Activated T-cell treated with anti-CD3 and anti-CD28 coated beads, Interleukin-2, amount 50 U/mL, for 4 hours (primary cell): Measurements from ENCODE around the gene ITM2C. TPM values are rescaled to one million over a fixed set of nuclear protein-coding genes. Genes with fewer than 3 reads are reported as not detected.

Source experiments
- ATAC-seq, 2 donors: fragments of 200-7000 bp; cut with Tn5 transposase; one replicate each; pipeline ENCODE4 v1.10.0; 2021
- DNase-seq: peaks from one replicate; pipeline ENCODE4 v3.0.0-alpha.2; 2020
- H3K27me3 Mint-ChIP-seq: one replicate; pipeline ENCODE4 v1.8.0; 2021; ENCODE audit warnings: low read depth, mixed read lengths
- H3K36me3 Mint-ChIP-seq: one replicate; pipeline ENCODE4 v1.8.0; 2022; ENCODE audit warnings: mixed read lengths; ENCODE audit not compliant: insufficient read depth
- H3K4me1 Mint-ChIP-seq: one replicate; pipeline ENCODE4 v1.8.0; 2021; ENCODE audit warnings: low read depth, mixed read lengths
- H3K4me3 Mint-ChIP-seq: one replicate; pipeline ENCODE4 v1.8.0; 2021; ENCODE audit warnings: mild to moderate bottlenecking, moderate library complexity, mixed read lengths
- H3K9me3 Mint-ChIP-seq: one replicate; pipeline ENCODE4 v1.8.0; 2021; ENCODE audit warnings: mixed read lengths
- total RNA-seq, 3 donors: library from RNA; stranded (reverse); gene quantifications; one replicate each; pipeline ENCODE4 v1.2.1, GENCODE V29; 2021

Gene ITM2C
- total RNA-seq, 3 donors from 2014 or later = 17.2 to 29.4 (median 22.1) TPM

- H3K4me3 Mint-ChIP-seq = no peak overlapping the region
- H3K9me3 Mint-ChIP-seq = no peaks in the 10 kb centered on the region
Measured at GRCh38 chr2:230909841-230910545, 45.3 kb downstream of the ITM2C start.

GRCh38 chr2:230910546-230911177 is 45.9 kb downstream of the ITM2C start:
- H3K9me3 Mint-ChIP-seq = no peaks in the 10 kb centered on the region
- peaks cover 13% of the 10 kb centered on the region for H3K27me3 Mint-ChIP-seq
- DNase-seq (no peak), ATAC-seq (peak in 1 of 2 donors; percentile 19)
- peaks cover 55% of the 10 kb centered on the region for H3K4me1 Mint-ChIP-seq
- no peak overlapping the region for H3K4me3 Mint-ChIP-seq
- peaks cover 21% of the 10 kb centered on the region for H3K36me3 Mint-ChIP-seq

More at GRCh38 chr2:230909841-230910545, 45.3 kb downstream of the ITM2C start:
- Mint-ChIP-seq H3K4me1 (peaks cover 61% of the 10 kb centered on the region), H3K27me3 (peaks cover 12% of the 10 kb centered on the region), H3K36me3 (peaks cover 20% of the 10 kb centered on the region)
- DNase-seq = no peak
- ATAC-seq = no peak

DNA sequence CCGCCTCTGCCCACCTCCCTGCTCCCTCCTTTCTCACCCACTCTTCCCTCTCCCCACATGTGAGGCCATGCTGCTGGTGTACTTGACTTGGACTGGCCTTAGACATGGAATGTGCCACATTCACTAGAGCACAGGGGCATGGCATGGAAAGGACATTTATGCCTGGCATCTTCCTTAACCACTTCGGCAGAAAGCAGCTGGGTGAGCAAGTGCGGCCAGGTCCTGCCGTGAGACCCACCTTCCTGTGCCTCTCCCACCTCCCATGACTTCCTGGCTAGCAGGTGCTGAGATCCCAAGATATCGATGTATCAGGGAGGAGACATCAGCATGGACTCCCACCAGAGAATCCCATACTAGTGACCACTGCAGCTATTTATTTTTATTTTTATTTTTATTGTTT is 47.3 kb downstream of the ITM2C start:
- Mint-ChIP-seq H3K36me3 (peaks cover 22% of the 10 kb centered on the region), H3K27me3 (peaks cover 15% of the 10 kb centered on the region), H3K9me3 (no peaks in the 10 kb centered on the region), H3K4me3 (no peak overlapping the region), H3K4me1 (peaks cover 50% of the 10 kb centered on the region)
- DNase-seq (no peak), ATAC-seq (no peak)

- Mint-ChIP-seq H3K36me3 (peaks cover 22% of the 10 kb centered on the region), H3K4me3 (no peak overlapping the region), H3K4me1 (peaks cover 50% of the 10 kb centered on the region), H3K27me3 (peaks cover 15% of the 10 kb centered on the region), H3K9me3 (no peaks in the 10 kb centered on the region)
- DNase-seq (no peak), ATAC-seq (no peak)
Measured at GRCh38 chr2:230912724-230913123, 48.0 kb downstream of the ITM2C start.

DNA sequence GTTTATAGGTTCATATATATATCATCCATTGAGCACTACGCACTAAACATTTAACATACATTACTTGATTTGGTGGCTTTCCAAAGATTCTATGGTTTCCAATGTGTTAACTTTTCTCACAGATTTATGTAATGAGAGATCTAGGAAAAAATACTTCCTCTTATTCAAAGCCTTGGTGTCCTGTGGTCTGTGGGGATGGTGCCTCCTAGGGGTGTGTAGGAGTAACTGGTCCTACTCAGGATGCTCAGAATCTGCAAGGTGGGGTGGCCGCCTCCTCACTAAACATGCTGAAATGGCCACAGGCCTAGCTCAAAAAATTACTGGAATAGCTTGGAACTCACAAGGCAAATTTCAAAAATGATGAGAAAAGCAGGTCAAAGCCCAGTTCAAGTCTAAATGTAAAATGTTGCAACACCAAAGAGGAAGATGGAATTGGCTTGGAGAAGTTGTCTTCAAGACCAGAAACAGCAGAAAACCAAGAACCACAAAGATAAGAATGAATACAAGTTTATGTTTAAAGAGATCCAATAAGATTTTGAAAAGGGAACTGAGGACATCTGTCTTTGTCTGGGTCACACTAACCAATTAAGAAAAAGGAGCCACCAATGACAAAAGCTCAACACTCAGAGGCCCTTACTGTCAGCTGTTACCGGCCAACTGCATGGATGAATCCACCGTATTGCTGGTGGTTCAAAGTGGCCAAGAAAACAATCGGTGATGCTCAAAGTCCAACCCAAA is 48.8 kb downstream of the ITM2C start:
- Mint-ChIP-seq H3K27me3 (peaks cover 13% of the 10 kb centered on the region), H3K4me3 (no peak overlapping the region), H3K4me1 (peaks cover 52% of the 10 kb centered on the region), H3K36me3 (peaks cover 22% of the 10 kb centered on the region), H3K9me3 (no peaks in the 10 kb centered on the region)
- no peak for ATAC-seq
- no peak for DNase-seq

DNA sequence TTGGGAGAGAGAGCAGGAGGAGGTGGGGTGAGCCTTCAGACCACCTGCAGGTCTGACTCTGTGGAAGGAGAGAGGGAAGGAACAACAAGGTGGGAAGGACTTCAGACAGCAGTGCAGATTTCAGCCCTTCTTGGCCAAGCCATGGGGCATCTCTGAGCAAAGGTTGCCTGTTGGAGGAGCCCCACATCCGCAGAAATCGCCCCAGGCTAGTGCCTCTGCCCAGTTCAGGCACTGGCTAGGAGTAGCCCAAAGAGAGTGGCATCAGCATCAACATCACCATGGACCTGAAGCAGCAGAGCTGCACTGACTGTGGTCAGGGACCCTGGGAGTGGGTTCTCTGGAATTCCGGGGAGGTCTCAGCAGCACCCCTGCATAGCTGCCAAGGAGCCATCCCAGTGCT is 50.1 kb downstream of the ITM2C start:
- Mint-ChIP-seq H3K9me3 (no peaks in the 10 kb centered on the region), H3K4me3 (no peak overlapping the region)
- no peak for DNase-seq

DNA sequence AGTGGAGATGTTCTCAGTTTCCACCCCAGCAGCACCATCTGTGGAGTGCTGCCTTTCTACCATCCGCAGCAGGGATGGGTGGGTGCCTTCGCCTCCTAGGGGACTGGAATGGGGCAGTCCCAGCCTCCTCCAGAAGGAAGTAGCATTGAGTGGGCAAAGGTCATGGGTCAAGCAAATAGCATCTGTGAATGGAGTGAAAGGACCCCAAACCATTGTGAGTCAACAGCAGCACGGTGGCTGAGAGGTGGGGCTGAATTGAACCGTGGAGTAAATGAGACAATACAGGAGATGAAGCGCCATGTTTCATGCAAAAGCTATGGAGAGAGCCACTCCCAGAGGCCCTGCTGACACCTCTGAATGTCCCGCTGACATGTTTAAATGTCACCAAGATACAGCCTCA is 50.6 kb downstream of the ITM2C start:
- Mint-ChIP-seq H3K36me3 (peaks cover 12% of the 10 kb centered on the region), H3K4me1 (peaks cover 49% of the 10 kb centered on the region), H3K9me3 (no peaks in the 10 kb centered on the region), H3K4me3 (no peak overlapping the region), H3K27me3 (peaks cover 13% of the 10 kb centered on the region)
- DNase-seq (no peak), ATAC-seq (no peak)

More for the DNA sequence above, 50.1 kb downstream of the ITM2C start:
- peaks cover 49% of the 10 kb centered on the region for H3K4me1 Mint-ChIP-seq
- no peak for ATAC-seq
- peaks cover 15% of the 10 kb centered on the region for H3K36me3 Mint-ChIP-seq
- H3K27me3 Mint-ChIP-seq = peaks cover 13% of the 10 kb centered on the region

DNA sequence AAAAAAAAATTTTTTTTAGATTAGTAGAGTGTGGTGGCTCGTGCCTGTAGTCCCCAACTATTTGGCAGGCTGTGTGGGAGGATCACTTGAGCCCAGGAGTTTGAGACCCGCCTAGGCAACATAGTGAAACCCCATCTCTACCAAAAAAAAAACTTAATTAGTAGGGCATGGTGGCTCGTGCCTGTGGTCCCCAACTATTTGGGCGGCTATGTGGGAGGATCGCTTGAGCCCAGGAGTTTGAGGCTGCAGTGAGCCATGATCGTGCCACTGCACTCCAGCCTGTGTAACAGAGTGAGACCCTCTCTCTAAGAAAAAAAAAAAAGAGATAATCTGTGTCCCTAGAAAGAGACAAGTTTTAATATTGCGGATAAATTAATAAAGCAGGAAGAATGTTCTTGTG is 51.5 kb downstream of the ITM2C start:
- Mint-ChIP-seq H3K4me1 (peaks cover 49% of the 10 kb centered on the region), H3K36me3 (peaks cover 8% of the 10 kb centered on the region), H3K27me3 (peaks cover 13% of the 10 kb centered on the region), H3K9me3 (no peaks in the 10 kb centered on the region), H3K4me3 (no peak overlapping the region)
- ATAC-seq (no peak), DNase-seq (no peak)

GRCh38 chr2:230919240-230919639 is 54.5 kb downstream of the ITM2C start:
- ATAC-seq (peak in 1 of 2 donors; percentile 20), DNase-seq (no peak)
- Mint-ChIP-seq H3K27me3 (peaks cover 15% of the 10 kb centered on the region), H3K9me3 (no peaks in the 10 kb centered on the region), H3K4me3 (peak overlapping the region; percentile 43), H3K4me1 (peaks cover 64% of the 10 kb centered on the region), H3K36me3 (peaks cover 4% of the 10 kb centered on the region)

GRCh38 chr2:230919681-230920080 is 54.9 kb downstream of the ITM2C start:
- ATAC-seq = peak; percentile 43 to 59
- no peak for DNase-seq
- no peaks in the 10 kb centered on the region for H3K9me3 Mint-ChIP-seq
- peak overlapping the region; percentile 26 for H3K4me3 Mint-ChIP-seq
- peaks cover 3% of the 10 kb centered on the region for H3K36me3 Mint-ChIP-seq
- peaks cover 67% of the 10 kb centered on the region for H3K4me1 Mint-ChIP-seq
- H3K27me3 Mint-ChIP-seq = peaks cover 14% of the 10 kb centered on the region

GRCh38 chr2:230920167-230920566 is 55.4 kb downstream of the ITM2C start:
- DNase-seq (peak; percentile 3), ATAC-seq (no peak)
- H3K9me3 Mint-ChIP-seq = no peaks in the 10 kb centered on the region
- H3K27me3 Mint-ChIP-seq = peaks cover 10% of the 10 kb centered on the region
- H3K36me3 Mint-ChIP-seq = peaks cover 2% of the 10 kb centered on the region
- peaks cover 69% of the 10 kb centered on the region for H3K4me1 Mint-ChIP-seq
- peak overlapping the region; percentile 53 for H3K4me3 Mint-ChIP-seq

GRCh38 chr2:230921806-230922595 is 57.3 kb downstream of the ITM2C start:
- H3K4me1 Mint-ChIP-seq = peaks cover 74% of the 10 kb centered on the region
- no peak for DNase-seq
- H3K27me3 Mint-ChIP-seq = peaks cover 8% of the 10 kb centered on the region
- no peaks in the 10 kb centered on the region for H3K9me3 Mint-ChIP-seq
- no peak overlapping the region for H3K4me3 Mint-ChIP-seq
- H3K36me3 Mint-ChIP-seq = no peaks in the 10 kb centered on the region
- ATAC-seq = no peak

- Mint-ChIP-seq H3K9me3 (no peaks in the 10 kb centered on the region), H3K36me3 (no peaks in the 10 kb centered on the region), H3K4me1 (peaks cover 73% of the 10 kb centered on the region), H3K27me3 (peaks cover 8% of the 10 kb centered on the region), H3K4me3 (peak overlapping the region; percentile 24)
- ATAC-seq = no peak
- no peak for DNase-seq
Measured at GRCh38 chr2:230922951-230923717, 58.4 kb downstream of the ITM2C start.
